Smooth muscle cell (in vitro differentiated cells): ENCODE results near the gene WDR7. TPM values are rescaled to one million over a fixed set of nuclear protein-coding genes. Genes with fewer than 3 reads are reported as not detected.

Experiments used
- DNase-seq: peaks from one replicate; lab custom pipeline; 2025; ENCODE audit not compliant: unreplicated experiment; lab: John Stamatoyannopoulos, UW
- H2AFZ ChIP-seq: fragments of 200-600 bp; sonication (generic); 2 replicates; pipeline ENCODE4 v1.6.0; 2016; ENCODE audit warnings: antibody characterized with exemption, low read depth, mild to moderate bottlenecking
- H3F3A ChIP-seq: fragments of 200-600 bp; sonication (generic); 2 replicates; pipeline ENCODE4 v1.6.0; 2017; ENCODE audit warnings: antibody characterized with exemption, low read depth
- H3K27ac ChIP-seq: fragments of 200-600 bp; sonication (generic); 2 replicates; pipeline ENCODE4 v1.5.1; 2016; ENCODE audit warnings: low read depth, mild to moderate bottlenecking
- H3K27me3 ChIP-seq: fragments of 200-600 bp; sonication (generic); 2 replicates; pipeline ENCODE4 v1.6.1; 2016; ENCODE audit warnings: low read depth, mild to moderate bottlenecking
- H3K36me3 ChIP-seq: fragments of 200-600 bp; sonication (generic); 2 replicates; pipeline ENCODE4 v1.5.1; 2016; ENCODE audit warnings: low read depth
- H3K4me1 ChIP-seq: fragments of 200-600 bp; sonication (generic); 2 replicates; pipeline ENCODE4 v1.5.1; 2016; ENCODE audit warnings: low read depth
- H3K4me2 ChIP-seq: fragments of 200-600 bp; sonication (generic); 2 replicates; pipeline ENCODE4 v1.6.0; 2016; ENCODE audit warnings: mild to moderate bottlenecking
- H3K4me3 ChIP-seq: fragments of 200-600 bp; sonication (generic); 2 replicates; pipeline ENCODE4 v1.5.1; 2016; ENCODE audit warnings: mild to moderate bottlenecking
- H3K79me2 ChIP-seq: fragments of 200-600 bp; sonication (generic); 2 replicates; pipeline ENCODE4 v1.6.0; 2016; ENCODE audit warnings: low read depth, mild to moderate bottlenecking
- H3K9ac ChIP-seq: fragments of 200-600 bp; sonication (generic); 2 replicates; pipeline ENCODE4 v1.6.0; 2016; ENCODE audit warnings: low read depth
- H3K9me3 ChIP-seq: fragments of 200-600 bp; sonication (generic); replicated peaks from 2 replicates; pipeline ENCODE4 v1.5.1; 2016; ENCODE audit warnings: low read depth
- H4K20me1 ChIP-seq: fragments of 200-600 bp; sonication (generic); 2 replicates; pipeline ENCODE4 v1.6.0; 2016; ENCODE audit warnings: low read depth
- CTCF ChIP-seq: fragments of 200-600 bp; sonication (generic); IDR thresholded peaks from 2 replicates; pipeline ENCODE4 v1.5.1; 2017; ENCODE audit warnings: borderline replicate concordance, mild to moderate bottlenecking, antibody characterized with exemption; ENCODE audit not compliant: insufficient read depth, poor library complexity, severe bottlenecking
- WGBS: methylation state at CpG from one replicate; pipeline ENCODE4 v1.1.7; 2016; ENCODE audit warnings: low lambda C conversion rate; 5-methylcytosine and 5-hydroxymethylcytosine counted together
- polyA plus RNA-seq: library from polyadenylated mRNA; unstranded; fragments of >200 nt; fragmentation: Nextera tagmentation; extraction: Ambion mirVana; gene quantifications from 2 replicates; pipeline ENCODE4 v1.2.1, GENCODE V29; 2016
- total RNA-seq: library from RNA; depleted of rRNA; stranded (reverse); fragments of >200 nt; gene quantifications from 2 replicates; pipeline ENCODE4 v1.2.3, GENCODE V29; 2014

WDR7 gene
- total and polyA plus RNA-seq, 2 experiments from 2014 or later: 5.3 to 9.2 TPM

DNA sequence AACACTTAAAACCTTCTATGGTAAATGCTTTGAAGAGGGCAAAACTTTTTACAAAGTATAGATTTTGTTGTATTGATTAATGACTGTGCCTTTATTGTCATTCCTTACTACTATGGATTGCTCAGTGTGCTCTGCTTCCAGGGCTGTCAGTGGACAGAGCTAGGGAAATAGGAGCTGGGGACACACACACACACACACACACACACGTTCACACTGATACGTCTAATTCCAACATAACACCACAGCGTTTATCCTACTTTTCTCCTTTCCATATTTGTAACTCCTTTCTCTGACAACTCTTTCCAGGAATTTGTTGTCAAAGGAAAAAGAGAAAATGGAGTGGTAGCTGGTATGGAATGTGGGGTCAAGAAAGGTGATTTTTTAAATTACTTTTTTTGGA lies 21.8 kb downstream of the WDR7 start:
- no peaks in the 10 kb centered on the region for H3K9me3 ChIP-seq
- WGBS: 91% methylated on average over 3 of the region's 3 CpGs
- H3K27me3 ChIP-seq: no peaks in the 10 kb centered on the region
- H3K36me3 ChIP-seq: no peaks in the 10 kb centered on the region
- H4K20me1 ChIP-seq: peaks cover 7% of the 10 kb centered on the region
- no peak for DNase-seq
- H3K79me2 ChIP-seq: peaks cover 12% of the 10 kb centered on the region
- H3K4me1 ChIP-seq: no peaks in the 10 kb centered on the region
- H3F3A ChIP-seq: no peaks in the 10 kb centered on the region
- H3K4me3 ChIP-seq: no peak overlapping the region
- H3K27ac ChIP-seq: no peak overlapping the region
- no peak overlapping the region for H2AFZ ChIP-seq
- TF ChIP-seq CTCF: no peak
- no peak overlapping the region for H3K4me2 ChIP-seq
- no peak overlapping the region for H3K9ac ChIP-seq

DNA sequence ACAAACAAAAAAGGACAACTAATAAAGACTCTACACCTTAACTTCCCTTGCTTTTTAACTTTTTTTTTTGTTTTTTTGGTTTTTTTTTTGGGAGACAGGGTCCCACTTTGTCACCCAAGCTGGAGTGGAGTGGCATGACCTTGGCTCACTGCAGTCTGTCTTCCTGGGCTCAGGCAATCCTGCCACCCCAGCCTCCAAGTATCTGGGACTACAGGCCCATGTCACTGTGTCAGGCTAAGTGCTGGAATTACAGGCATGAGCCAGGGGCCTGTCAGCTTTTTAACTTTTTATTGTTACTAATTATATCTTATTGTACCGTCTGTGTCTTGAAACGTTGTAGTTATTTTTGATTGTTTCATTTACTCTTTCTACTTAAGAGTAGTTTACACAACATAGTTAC lies 25.5 kb downstream of the WDR7 start:
- Histone ChIP-seq H3K9me3 (no peaks in the 10 kb centered on the region), H3K4me1 (no peaks in the 10 kb centered on the region), H2AFZ (no peak overlapping the region), H3K36me3 (no peaks in the 10 kb centered on the region), H3F3A (no peaks in the 10 kb centered on the region), H3K9ac (no peak overlapping the region), H4K20me1 (peaks cover 3% of the 10 kb centered on the region), H3K27me3 (no peaks in the 10 kb centered on the region), H3K4me2 (no peak overlapping the region), H3K79me2 (peaks cover 4% of the 10 kb centered on the region), H3K27ac (no peak overlapping the region), H3K4me3 (no peak overlapping the region)
- 61% methylated on average over 2 of the region's 2 CpGs for WGBS
- TF ChIP-seq CTCF: no peak
- DNase-seq: no peak

DNA sequence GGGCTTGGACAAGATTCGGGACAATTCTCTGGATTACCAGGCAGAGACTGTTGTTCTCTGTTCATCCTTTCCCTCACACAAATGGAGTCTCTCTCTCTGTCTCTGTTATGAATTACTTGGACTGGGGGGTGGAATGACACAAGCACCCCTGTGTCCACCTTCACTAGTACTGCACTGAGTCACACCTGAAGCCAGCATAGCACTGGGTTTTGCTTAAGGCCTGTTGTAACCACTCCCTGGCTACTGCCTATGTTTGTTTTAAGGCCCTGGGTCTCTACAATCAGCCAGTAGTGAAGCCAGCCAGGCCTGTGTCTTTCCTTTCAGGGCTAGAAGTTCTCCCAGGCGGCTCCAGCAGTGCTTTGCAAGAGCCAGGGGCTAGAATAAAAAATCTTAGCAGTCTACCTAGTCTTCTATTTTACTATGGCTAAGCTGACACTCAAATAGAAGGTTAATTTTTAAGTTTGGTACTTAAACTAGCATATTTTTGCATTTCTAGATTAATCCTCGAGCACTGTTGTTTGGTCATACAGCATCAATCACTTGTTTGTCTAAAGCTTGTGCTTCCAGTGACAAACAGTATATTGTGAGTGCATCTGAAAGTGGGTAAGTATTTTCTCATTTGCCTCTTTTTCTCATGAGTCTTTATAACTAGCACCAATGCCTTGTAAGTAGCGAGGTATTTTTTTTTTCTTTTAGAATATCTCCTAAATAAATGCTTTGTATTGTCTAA lies 27.8 kb downstream of the WDR7 start:
- H3K9ac ChIP-seq: no peak overlapping the region
- H3K79me2 ChIP-seq: peaks cover 4% of the 10 kb centered on the region
- H3K4me3 ChIP-seq: no peak overlapping the region
- WGBS: 92% methylated on average over 4 of the region's 4 CpGs
- H3K4me2 ChIP-seq: no peak overlapping the region
- no peak overlapping the region for H3K27ac ChIP-seq
- no peak for TF ChIP-seq CTCF
- no peaks in the 10 kb centered on the region for H3F3A ChIP-seq
- H4K20me1 ChIP-seq: no peaks in the 10 kb centered on the region
- no peaks in the 10 kb centered on the region for H3K27me3 ChIP-seq
- peaks cover 3% of the 10 kb centered on the region for H3K36me3 ChIP-seq
- no peaks in the 10 kb centered on the region for H3K9me3 ChIP-seq
- H3K4me1 ChIP-seq: no peaks in the 10 kb centered on the region
- DNase-seq: no peak
- no peak overlapping the region for H2AFZ ChIP-seq

- Histone ChIP-seq H3K9me3 (no peaks in the 10 kb centered on the region), H3K27ac (no peak overlapping the region), H3F3A (no peaks in the 10 kb centered on the region), H3K4me1 (no peaks in the 10 kb centered on the region), H3K36me3 (peaks cover 3% of the 10 kb centered on the region), H3K9ac (no peak overlapping the region), H3K79me2 (no peaks in the 10 kb centered on the region), H4K20me1 (no peaks in the 10 kb centered on the region), H3K4me2 (no peak overlapping the region), H3K27me3 (no peaks in the 10 kb centered on the region), H2AFZ (no peak overlapping the region), H3K4me3 (no peak overlapping the region)
- DNase-seq: no peak
- WGBS: 69% methylated on average over 3 of the region's 3 CpGs
- no peak for TF ChIP-seq CTCF
These were observed 33.1 kb downstream of the WDR7 start for GRCh38 chr18:56684277-56684676.
